Embryonic facial prominence (tissue), 1 donor: ENCODE data around the gene HOPX.
"Not testable (repeated sequence)": the region's sequence is repeated elsewhere in the genome, so short reads cannot be mapped to it uniquely, and the experiment has no call there.

Experiments
- DNase-seq: peaks from one replicate; pipeline ENCODE4 v3.0.0-alpha.2; 2016; ENCODE audit errors: extremely low spot score

Gene HOPX

DNA sequence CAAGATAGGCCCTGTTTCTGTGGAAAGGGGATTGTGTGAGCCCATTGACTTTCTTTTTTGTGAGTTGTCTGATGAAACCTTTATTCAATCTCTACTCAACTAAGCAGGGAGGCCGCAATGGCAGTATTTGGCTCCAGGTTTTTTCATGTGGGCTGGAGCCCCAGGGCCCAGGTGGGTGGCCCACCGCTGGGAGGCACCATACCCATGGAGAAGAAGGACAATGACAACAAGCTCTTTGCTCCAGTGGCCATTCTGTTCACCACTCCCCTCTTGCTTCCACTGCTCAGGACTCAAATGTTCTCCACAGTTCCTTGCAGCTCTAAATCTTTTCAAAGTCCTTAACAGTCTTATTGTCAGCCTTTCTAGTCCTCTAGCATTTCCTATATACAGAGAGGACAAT is 54.1 kb downstream of the HOPX start:
- DNase-seq, result no peak

GRCh38 chr4:56626420-56626819 is 54.7 kb downstream of the HOPX start:
- DNase-seq, result no peak

GRCh38 chr4:56622176-56622575 is 58.9 kb downstream of the HOPX start:
- no peak for DNase-seq

GRCh38 chr4:56619816-56620215 is 61.3 kb downstream of the HOPX start:
- no peak for DNase-seq

DNA sequence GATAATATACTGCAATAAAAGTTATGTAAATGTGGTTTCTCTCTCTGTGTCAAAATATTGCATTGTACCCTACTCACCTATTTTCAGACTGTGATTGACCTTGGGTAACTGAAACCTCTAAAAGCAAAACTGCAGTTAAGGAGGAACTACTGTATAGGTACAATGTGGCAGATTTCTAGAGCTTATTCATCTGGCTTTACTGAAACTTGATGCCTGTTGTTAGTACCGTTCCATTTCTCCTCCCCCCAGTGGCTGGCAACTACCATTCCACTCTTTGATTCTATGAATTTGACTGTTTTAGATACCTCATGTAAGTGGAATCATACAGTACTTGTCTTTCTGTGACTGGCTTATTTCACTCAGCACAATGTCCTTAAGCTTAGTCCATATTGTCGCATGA is 61.9 kb downstream of the HOPX start:
- DNase-seq, result no peak

GRCh38 chr4:56618734-56619133 is 62.4 kb downstream of the HOPX start:
- no peak for DNase-seq

- DNase-seq, result no peak
These were observed 67.8 kb downstream of the HOPX start for GRCh38 chr4:56613101-56613862.

- no peak for DNase-seq
These were observed 68.8 kb downstream of the HOPX start for GRCh38 chr4:56612282-56612681.

DNA sequence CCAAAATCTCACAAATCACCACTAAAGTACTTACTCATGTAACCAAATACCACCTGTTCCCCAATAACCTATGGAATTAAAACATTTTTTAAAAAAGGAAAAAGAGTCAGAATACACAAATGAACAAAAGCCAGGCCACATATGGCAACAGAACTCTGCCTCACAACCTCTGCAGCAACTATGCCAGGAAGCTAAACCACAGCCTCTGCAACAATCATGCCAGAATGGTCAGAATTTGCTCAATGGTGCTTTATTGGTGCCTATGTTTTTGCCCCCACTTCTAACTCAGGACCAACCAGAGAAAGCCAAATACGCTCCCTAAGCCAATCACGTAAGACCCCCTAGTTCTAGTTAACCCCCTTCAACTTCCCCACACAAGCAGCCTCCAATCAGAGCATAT is 69.6 kb downstream of the HOPX start:
- DNase-seq, result no peak

GRCh38 chr4:56610170-56610569 is 70.9 kb downstream of the HOPX start:
- DNase-seq, result not testable (repeated sequence)

DNA sequence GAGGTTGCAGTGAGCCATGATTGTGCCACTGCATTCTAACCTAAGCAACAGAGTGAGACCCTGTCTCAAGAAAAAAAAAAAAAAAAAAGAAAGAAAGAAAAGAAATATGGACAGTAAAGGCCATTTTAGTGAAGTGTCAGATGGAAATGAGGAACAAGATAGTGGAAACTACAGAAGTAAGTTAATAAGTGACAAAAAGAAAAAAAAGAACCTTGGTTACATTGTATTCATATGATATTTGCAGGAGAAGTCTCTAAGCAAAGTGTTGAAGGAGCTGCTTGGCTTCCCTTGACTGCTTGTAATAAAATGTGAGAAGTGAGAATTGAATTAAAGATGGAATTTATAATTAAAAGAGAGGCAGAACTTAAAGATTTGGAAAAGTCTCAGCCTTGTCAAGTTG is 73.2 kb downstream of the HOPX start:
- no peak for DNase-seq

DNA sequence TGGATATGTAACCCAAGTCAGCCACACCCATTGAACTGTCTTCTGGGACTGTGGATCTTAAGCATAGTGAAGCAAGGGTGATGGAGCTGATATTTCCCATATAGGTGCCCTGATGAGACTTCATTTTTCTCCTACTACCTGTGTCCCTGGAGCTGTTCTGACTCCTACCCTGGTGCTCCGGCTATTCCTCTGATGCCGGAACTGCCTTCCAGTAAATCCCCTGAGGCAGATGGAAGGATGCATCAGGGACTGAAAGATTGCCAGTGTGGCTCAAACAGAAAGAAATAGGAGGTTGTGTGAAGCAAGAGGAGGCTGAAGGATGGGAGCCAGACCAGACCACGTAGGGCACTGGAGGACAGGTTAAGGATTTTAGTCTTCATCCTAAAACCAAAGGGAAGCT is 74.7 kb downstream of the HOPX start:
- DNase-seq, result no peak

DNA sequence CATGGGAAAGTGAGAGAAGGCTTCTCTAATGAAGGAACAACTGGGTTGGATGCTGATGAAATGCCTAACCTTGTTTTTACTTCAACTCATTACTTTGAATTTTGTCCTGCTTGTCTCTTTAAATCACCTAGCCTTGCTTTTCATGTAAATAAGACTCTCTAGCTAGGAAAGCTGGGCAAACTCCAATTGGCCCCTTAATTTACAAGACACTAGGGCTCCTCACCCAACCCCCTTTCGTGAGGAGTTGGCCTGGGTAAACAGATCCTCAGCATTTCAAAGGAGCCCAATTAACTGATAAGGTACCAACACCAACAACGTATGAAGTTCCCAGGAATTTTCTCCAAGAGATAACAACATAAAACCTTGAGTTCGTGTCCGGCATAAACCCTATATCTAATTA is 75.6 kb downstream of the HOPX start:
- DNase-seq, result not testable (repeated sequence)

- no peak for DNase-seq
These were observed 77.8 kb downstream of the HOPX start for GRCh38 chr4:56603297-56603696.
